A549 (cell line): Measurements from ENCODE around the gene S100A4. TPM values are rescaled to one million over a fixed set of nuclear protein-coding genes. Genes with fewer than 3 reads are reported as not detected.

Source experiments
- ATAC-seq, 2 experiments: fragments of 200-7000 bp in 1 of 2; fragments of >200 bp in 1 of 2; cut with Nextera tagmentation in 1 of 2; cut with Tn5 transposase in 1 of 2; 3 replicates each; pipeline versions ENCODE4 v1.8.0 to v1.9.1; 2018 to 2020; ENCODE audit warnings: mild to moderate bottlenecking in 1 of 2, moderate library complexity in 1 of 2
- CTCF ChIA-PET: fragments of 300-600 bp; sonication (Branson Sonifier 250); formaldehyde crosslinking; extraction: SDS; loops from one replicate; lab custom pipeline; 2021; ENCODE audit warnings: antibody characterized with exemption, inconsistent platforms; lab: Yijun Ruan, JAX
- POLR2A ChIA-PET: fragments of 350-600 bp; formaldehyde crosslinking; extraction: SDS; loops from one replicate; lab custom pipeline; 2021; ENCODE audit warnings: antibody characterized with exemption, inconsistent platforms; lab: Yijun Ruan, JAX
- DNase-seq, 2 experiments: peaks; one replicate each; pipeline versions ENCODE4 v3.0.0 to v3.0.0-alpha.2; 2011 to 2016; ENCODE audit warnings: low read depth in 1 of 2, low spot score in 1 of 2
- FAIRE-seq: peaks from 2 replicates; lab custom pipeline; 2011; peaks lifted over from hg19 to GRCh38; lab: Jason Lieb, UNC
- H3K27ac ChIP-seq, 2 experiments: fragments of >200 bp; sonication (Bioruptor Twin); formaldehyde crosslinking; 3 replicates each; pipeline ENCODE4 v1.5.1; 2016 to 2017
- H3K4me1 ChIP-seq: fragments of >200 bp; sonication (Bioruptor Twin); formaldehyde crosslinking; 3 replicates; pipeline ENCODE4 v1.6.1; 2016
- H3K4me2 ChIP-seq: fragments of >200 bp; sonication (Bioruptor Twin); formaldehyde crosslinking; 3 replicates; pipeline ENCODE4 v1.6.1; 2016
- H3K4me3 ChIP-seq: fragments of >200 bp; sonication (Bioruptor Twin); formaldehyde crosslinking; 3 replicates; pipeline ENCODE4 v1.5.1; 2016
- H3K9me3 ChIP-seq: fragments of >200 bp; sonication (Bioruptor Twin); formaldehyde crosslinking; 3 replicates; pipeline ENCODE4 v1.6.1; 2016
- CBX2 ChIP-seq: fragments of 200-600 bp; sonication (generic); IDR thresholded peaks from 2 replicates; pipeline ENCODE4 v1.6.1; 2016; ENCODE audit warnings: low read depth, mild to moderate bottlenecking, borderline replicate concordance
- CHD4 ChIP-seq: fragments of 200-600 bp; sonication (generic); IDR thresholded peaks from 2 replicates; pipeline ENCODE4 v1.6.1; 2016; ENCODE audit warnings: antibody characterized with exemption, mild to moderate bottlenecking, borderline replicate concordance
- EHMT2 ChIP-seq: fragments of 200-600 bp; sonication (generic); IDR thresholded peaks from 2 replicates; pipeline ENCODE4 v1.6.1; 2016; ENCODE audit warnings: antibody characterized with exemption, low read depth, mild to moderate bottlenecking, moderate library complexity
- ESRRA ChIP-seq: fragments of 150-350 bp; IDR thresholded peaks from 2 replicates; pipeline ENCODE4 v1.6.1; 2014; ENCODE audit warnings: mild to moderate bottlenecking, low read length, borderline replicate concordance
- FOXS1 ChIP-seq: fragments of 250-450 bp; sonication (Bioruptor Pico); IDR thresholded peaks from 2 replicates; pipeline ENCODE4 v1.5.0; 2020; ENCODE audit warnings: mild to moderate bottlenecking, moderate library complexity
- JUN ChIP-seq, 2 experiments: fragments of >200 bp; sonication (Bioruptor Twin); formaldehyde crosslinking; IDR thresholded peaks; 2 replicates in 1 of 2; 3 replicates in 1 of 2; pipeline ENCODE4 v1.6.1; 2016 to 2017
- JUNB ChIP-seq: fragments of >200 bp; sonication (Bioruptor Twin); formaldehyde crosslinking; IDR thresholded peaks from 2 replicates; pipeline ENCODE4 v1.6.1; 2016
- KDM1A ChIP-seq: fragments of 200-600 bp; sonication (generic); IDR thresholded peaks from 2 replicates; pipeline ENCODE4 v1.6.1; 2016; ENCODE audit warnings: low read depth, mild to moderate bottlenecking
- MYC ChIP-seq: IDR thresholded peaks from 2 replicates; pipeline ENCODE4 v1.6.1; 2012; ENCODE audit warnings: mild to moderate bottlenecking, inconsistent platforms, low read length, improper control_type of control experiment, borderline replicate concordance
- NFE2L2 ChIP-seq: fragments of 150-350 bp; conservative IDR thresholded peaks from 2 replicates; pipeline ENCODE4 v1.6.1; 2014; ENCODE audit warnings: low read length
- POLR2AphosphoS2 ChIP-seq: conservative IDR thresholded peaks from 2 replicates; pipeline ENCODE4 v1.6.1; 2012; ENCODE audit warnings: low read length, improper control_type of control experiment, inconsistent platforms
- RFX5 ChIP-seq: fragments of 450-650 bp; IDR thresholded peaks from 2 replicates; pipeline ENCODE4 v1.7.1; 2014; ENCODE audit warnings: antibody characterized with exemption, mild to moderate bottlenecking, moderate library complexity
- SMC3 ChIP-seq: fragments of >200 bp; sonication (Bioruptor Twin); formaldehyde crosslinking; IDR thresholded peaks from 3 replicates; pipeline ENCODE4 v1.6.1; 2018; ENCODE audit warnings: inconsistent platforms
- ZC3H11A ChIP-seq: fragments of 450-650 bp; IDR thresholded peaks from 2 replicates; pipeline ENCODE4 v1.6.1; 2014; ENCODE audit warnings: antibody characterized with exemption, mild to moderate bottlenecking
- WGBS: methylation state at CpG from one replicate; pipeline ENCODE4 v1.1.6; 2017; ENCODE audit errors: missing lambda C conversion rate; 5-methylcytosine and 5-hydroxymethylcytosine counted together
- polyA plus RNA-seq, 4 experiments: library from polyadenylated mRNA; depleted of rRNA in 3 of 4; stranded (reverse); fragments of >200 nt; fragmentation: RNase III in 1 of 4; extraction: RNeasy Plus Mini Kit Qiagen cat#74134 plus additional on column Dnase treatment in 1 of 4; gene quantifications; 2 replicates in 3 of 4; 3 replicates in 1 of 4; pipeline ENCODE4 v1.2.3, GENCODE V29; 2011 to 2017
- TF ChIP-seq, protein P1 (sequence below): fragments of 250-450 bp; sonication (Bioruptor Pico); IDR thresholded peaks from 2 replicates; pipeline ENCODE4 v1.5.0; 2020; ENCODE audit warnings: low read depth, mild to moderate bottlenecking, moderate library complexity
- TF ChIP-seq, protein P2 (sequence below): fragments of 200-600 bp; sonication (generic); IDR thresholded peaks from 2 replicates; pipeline ENCODE4 v1.6.1; 2016; ENCODE audit warnings: antibody characterized with exemption, mild to moderate bottlenecking, moderate library complexity
- TF ChIP-seq, protein P3 (sequence below): fragments of >200 bp; sonication (Bioruptor Twin); formaldehyde crosslinking; IDR thresholded peaks from 3 replicates; pipeline ENCODE4 v1.6.1; 2016
- TF ChIP-seq, protein P4 (sequence below): fragments of >200 bp; sonication (Bioruptor Twin); formaldehyde crosslinking; IDR thresholded peaks from 3 replicates; pipeline ENCODE4 v1.5.1; 2016
- TF ChIP-seq, protein P5 (sequence below): IDR thresholded peaks from 2 replicates; pipeline ENCODE4 v1.6.1; 2012; ENCODE audit warnings: low read depth, borderline replicate concordance
- TF ChIP-seq, protein P6 (sequence below): fragments of >200 bp; sonication (Bioruptor Twin); formaldehyde crosslinking; IDR thresholded peaks from 2 replicates; pipeline ENCODE4 v1.6.1; 2016

S100A4 gene
- polyA plus RNA-seq, 2 of the 4 experiments (the other 2 are of a cell fraction), result 590 to 2,584 TPM

DNA sequence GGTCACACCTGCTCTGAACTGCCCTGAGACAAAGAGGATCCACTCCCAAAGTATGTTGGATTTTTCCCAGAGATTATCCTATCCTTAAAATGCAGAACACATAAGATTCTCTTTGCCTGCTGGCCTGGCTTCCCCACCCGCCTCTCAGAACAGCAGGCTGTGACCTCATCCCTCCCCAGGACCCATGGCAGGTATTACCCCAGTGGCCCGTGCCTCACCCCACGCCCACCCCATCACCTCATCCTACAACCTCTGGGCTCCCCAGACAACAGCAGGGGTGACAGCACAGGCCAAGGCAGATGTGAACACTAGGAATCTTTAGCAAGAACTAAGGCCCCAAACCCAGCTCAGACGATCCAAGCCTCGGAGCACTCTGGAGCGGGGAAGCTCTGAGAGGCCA is 50.1 kb downstream of the S100A4 start:
- no peak overlapping the region for H3K4me3 ChIP-seq
- no peak for TF ChIP-seq FOXS1 (CRISPR knock-in tag)
- TF ChIP-seq JUNB, result no peak
- TF ChIP-seq, protein P1, sequence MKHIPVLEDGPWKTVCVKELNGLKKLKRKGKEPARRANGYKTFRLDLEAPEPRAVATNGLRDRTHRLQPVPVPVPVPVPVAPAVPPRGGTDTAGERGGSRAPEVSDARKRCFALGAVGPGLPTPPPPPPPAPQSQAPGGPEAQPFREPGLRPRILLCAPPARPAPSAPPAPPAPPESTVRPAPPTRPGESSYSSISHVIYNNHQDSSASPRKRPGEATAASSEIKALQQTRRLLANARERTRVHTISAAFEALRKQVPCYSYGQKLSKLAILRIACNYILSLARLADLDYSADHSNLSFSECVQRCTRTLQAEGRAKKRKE (CRISPR knock-in tag), result no peak
- TF ChIP-seq, protein P2, sequence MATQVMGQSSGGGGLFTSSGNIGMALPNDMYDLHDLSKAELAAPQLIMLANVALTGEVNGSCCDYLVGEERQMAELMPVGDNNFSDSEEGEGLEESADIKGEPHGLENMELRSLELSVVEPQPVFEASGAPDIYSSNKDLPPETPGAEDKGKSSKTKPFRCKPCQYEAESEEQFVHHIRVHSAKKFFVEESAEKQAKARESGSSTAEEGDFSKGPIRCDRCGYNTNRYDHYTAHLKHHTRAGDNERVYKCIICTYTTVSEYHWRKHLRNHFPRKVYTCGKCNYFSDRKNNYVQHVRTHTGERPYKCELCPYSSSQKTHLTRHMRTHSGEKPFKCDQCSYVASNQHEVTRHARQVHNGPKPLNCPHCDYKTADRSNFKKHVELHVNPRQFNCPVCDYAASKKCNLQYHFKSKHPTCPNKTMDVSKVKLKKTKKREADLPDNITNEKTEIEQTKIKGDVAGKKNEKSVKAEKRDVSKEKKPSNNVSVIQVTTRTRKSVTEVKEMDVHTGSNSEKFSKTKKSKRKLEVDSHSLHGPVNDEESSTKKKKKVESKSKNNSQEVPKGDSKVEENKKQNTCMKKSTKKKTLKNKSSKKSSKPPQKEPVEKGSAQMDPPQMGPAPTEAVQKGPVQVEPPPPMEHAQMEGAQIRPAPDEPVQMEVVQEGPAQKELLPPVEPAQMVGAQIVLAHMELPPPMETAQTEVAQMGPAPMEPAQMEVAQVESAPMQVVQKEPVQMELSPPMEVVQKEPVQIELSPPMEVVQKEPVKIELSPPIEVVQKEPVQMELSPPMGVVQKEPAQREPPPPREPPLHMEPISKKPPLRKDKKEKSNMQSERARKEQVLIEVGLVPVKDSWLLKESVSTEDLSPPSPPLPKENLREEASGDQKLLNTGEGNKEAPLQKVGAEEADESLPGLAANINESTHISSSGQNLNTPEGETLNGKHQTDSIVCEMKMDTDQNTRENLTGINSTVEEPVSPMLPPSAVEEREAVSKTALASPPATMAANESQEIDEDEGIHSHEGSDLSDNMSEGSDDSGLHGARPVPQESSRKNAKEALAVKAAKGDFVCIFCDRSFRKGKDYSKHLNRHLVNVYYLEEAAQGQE, result no peak
- no peak for TF ChIP-seq NFE2L2
- no peak for TF ChIP-seq ZC3H11A
- no peak for TF ChIP-seq CHD4
- no peak for TF ChIP-seq ESRRA
- no peak for TF ChIP-seq MYC
- TF ChIP-seq EHMT2, result no peak
- TF ChIP-seq, protein P3, sequence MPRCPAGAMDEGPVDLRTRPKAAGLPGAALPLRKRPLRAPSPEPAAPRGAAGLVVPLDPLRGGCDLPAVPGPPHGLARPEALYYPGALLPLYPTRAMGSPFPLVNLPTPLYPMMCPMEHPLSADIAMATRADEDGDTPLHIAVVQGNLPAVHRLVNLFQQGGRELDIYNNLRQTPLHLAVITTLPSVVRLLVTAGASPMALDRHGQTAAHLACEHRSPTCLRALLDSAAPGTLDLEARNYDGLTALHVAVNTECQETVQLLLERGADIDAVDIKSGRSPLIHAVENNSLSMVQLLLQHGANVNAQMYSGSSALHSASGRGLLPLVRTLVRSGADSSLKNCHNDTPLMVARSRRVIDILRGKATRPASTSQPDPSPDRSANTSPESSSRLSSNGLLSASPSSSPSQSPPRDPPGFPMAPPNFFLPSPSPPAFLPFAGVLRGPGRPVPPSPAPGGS, result no peak
- TF ChIP-seq, protein P4, sequence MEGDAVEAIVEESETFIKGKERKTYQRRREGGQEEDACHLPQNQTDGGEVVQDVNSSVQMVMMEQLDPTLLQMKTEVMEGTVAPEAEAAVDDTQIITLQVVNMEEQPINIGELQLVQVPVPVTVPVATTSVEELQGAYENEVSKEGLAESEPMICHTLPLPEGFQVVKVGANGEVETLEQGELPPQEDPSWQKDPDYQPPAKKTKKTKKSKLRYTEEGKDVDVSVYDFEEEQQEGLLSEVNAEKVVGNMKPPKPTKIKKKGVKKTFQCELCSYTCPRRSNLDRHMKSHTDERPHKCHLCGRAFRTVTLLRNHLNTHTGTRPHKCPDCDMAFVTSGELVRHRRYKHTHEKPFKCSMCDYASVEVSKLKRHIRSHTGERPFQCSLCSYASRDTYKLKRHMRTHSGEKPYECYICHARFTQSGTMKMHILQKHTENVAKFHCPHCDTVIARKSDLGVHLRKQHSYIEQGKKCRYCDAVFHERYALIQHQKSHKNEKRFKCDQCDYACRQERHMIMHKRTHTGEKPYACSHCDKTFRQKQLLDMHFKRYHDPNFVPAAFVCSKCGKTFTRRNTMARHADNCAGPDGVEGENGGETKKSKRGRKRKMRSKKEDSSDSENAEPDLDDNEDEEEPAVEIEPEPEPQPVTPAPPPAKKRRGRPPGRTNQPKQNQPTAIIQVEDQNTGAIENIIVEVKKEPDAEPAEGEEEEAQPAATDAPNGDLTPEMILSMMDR, result no peak
- TF ChIP-seq POLR2AphosphoS2, result no peak
- no peak for TF ChIP-seq CBX2
- TF ChIP-seq KDM1A, result no peak
- TF ChIP-seq, protein P5, sequence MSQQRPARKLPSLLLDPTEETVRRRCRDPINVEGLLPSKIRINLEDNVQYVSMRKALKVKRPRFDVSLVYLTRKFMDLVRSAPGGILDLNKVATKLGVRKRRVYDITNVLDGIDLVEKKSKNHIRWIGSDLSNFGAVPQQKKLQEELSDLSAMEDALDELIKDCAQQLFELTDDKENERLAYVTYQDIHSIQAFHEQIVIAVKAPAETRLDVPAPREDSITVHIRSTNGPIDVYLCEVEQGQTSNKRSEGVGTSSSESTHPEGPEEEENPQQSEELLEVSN, result no peak
- TF ChIP-seq RFX5, result no peak
- ChIA-PET POLR2A (no interaction called here), CTCF (interaction anchor here (0.6 to 24.0 kb wide), 47 partner anchors 10 to 427 kb away, joined by 3 to 731 read pairs (median 6); partner anchors contain the start of genes GATAD2B, PGLYRP4, S100A12 and S100A13)
- DNase-seq (no peak), FAIRE-seq (no peak), ATAC-seq (peak in 1 of 2 experiments; percentile 11; a peak in 1 of 6 replicates)
- H3K9me3 ChIP-seq, result no peaks in the 10 kb centered on the region
- no peak overlapping the region for H3K4me2 ChIP-seq
- peaks cover 13% of the 10 kb centered on the region for H3K4me1 ChIP-seq
- 32% methylated on average over 5 of the region's 6 CpGs for WGBS
- H3K27ac ChIP-seq, result peak overlapping the region in 1 of 2 experiments; percentile 32; a peak in 2 of 6 replicates

DNA sequence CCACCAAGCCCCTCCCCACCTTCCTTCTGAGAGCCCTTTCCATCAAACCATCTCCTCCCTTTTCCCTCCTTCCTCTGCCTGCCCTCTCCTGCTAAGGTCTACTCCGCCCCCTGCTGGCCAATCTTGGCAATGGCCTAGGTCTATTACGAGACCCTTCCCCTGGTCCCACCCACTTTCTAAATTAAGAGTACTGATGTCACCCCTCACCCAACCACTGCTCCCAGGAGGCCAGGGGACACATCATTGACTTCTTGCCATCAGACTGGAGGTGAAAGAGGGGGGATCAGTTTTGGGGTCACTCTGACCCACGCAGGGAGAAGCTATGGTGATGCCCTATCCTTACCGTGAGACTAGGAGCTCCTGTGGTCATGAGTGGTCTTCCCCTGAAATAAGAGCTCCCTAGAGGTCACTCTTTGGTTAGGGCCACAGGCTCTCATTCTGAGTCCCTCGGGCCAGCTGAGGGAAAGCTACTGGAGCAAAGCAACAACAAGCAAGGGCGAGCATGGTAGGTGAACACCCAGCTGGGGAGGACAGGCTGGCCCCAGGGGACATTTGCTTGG is 50.5 kb downstream of the S100A4 start:
- peak; percentile 50 to 72 for DNase-seq
- H3K9me3 ChIP-seq, result no peaks in the 10 kb centered on the region
- ChIA-PET POLR2A (no interaction called here), CTCF (interaction anchor here (0.6 to 24.0 kb wide), 62 partner anchors 7 to 428 kb away, joined by 3 to 731 read pairs (median 5); partner anchors contain the start of genes GATAD2B, PGLYRP4, S100A12 and S100A13)
- no peak overlapping the region for H3K4me2 ChIP-seq
- no peak for FAIRE-seq
- WGBS, result 36% methylated on average over 5 of the region's 6 CpGs
- peaks cover 18% of the 10 kb centered on the region for H3K4me1 ChIP-seq
- H3K4me3 ChIP-seq, result no peak overlapping the region
- H3K27ac ChIP-seq, result peak overlapping the region in 1 of 2 experiments; percentile 32; a peak in 2 of 6 replicates
- peak; percentile 54 to 88; a peak in 4 of 6 replicates for ATAC-seq
- TF ChIP-seq, protein P2, result no peak
- TF ChIP-seq, protein P4, result peak; percentile 90
- TF ChIP-seq MYC (no peak), SMC3 (peak; percentile 95), JUN (IDR thresholded peaks at IDR 0.05) (no peak), JUNB (no peak)
- TF ChIP-seq, protein P6, sequence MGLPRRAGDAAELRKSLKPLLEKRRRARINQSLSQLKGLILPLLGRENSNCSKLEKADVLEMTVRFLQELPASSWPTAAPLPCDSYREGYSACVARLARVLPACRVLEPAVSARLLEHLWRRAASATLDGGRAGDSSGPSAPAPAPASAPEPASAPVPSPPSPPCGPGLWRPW, result no peak
